Mucosa of rectum (tissue), 2 donors: ENCODE data around the gene RNF112.
A peak's percentile ranks its signal among the peaks of the same experiment; 100 is the strongest.

Experiments used
- H3K27ac ChIP-seq, 2 donors: one replicate each; pipeline ENCODE4 v1.7.0; 2013; ENCODE audit warnings: inconsistent platforms in 2 of 2, low read depth in 2 of 2, low read length in 2 of 2
- H3K27me3 ChIP-seq, 2 donors: one replicate each; pipeline ENCODE4 v1.7.0; 2013; ENCODE audit warnings: low read length in 2 of 2; ENCODE audit not compliant: control insufficient read depth in 2 of 2, insufficient read depth in 2 of 2
- H3K36me3 ChIP-seq, 2 donors: one replicate each; pipeline ENCODE4 v1.7.0; 2013; ENCODE audit warnings: low read length in 2 of 2; ENCODE audit not compliant: control insufficient read depth in 2 of 2, insufficient read depth in 2 of 2
- H3K4me1 ChIP-seq, 2 donors: one replicate each; pipeline ENCODE4 v1.7.0; 2013; ENCODE audit warnings: low read length in 2 of 2, mild to moderate bottlenecking in 1 of 2; ENCODE audit not compliant: control insufficient read depth in 2 of 2, insufficient read depth in 2 of 2
- H3K4me3 ChIP-seq, 2 donors: one replicate each; pipeline ENCODE4 v1.7.0; 2013; ENCODE audit warnings: low read length in 2 of 2
- H3K9ac ChIP-seq, 2 donors: one replicate each; pipeline ENCODE4 v1.7.0; 2013; ENCODE audit warnings: low read length in 2 of 2, low read depth in 1 of 2, mild to moderate bottlenecking in 1 of 2
- H3K9me3 ChIP-seq, 2 donors: one replicate each; pipeline ENCODE4 v1.7.0; 2013; ENCODE audit warnings: low read length in 2 of 2; ENCODE audit not compliant: control insufficient read depth in 2 of 2
- donor health status: healthy.
- donor health status: Normal muscosa, but diverticular disease.

The RNF112 gene

GRCh38 chr17:19365833-19366636, 45.0 kb upstream of the RNF112 start:
- no peak overlapping the region for H3K9ac ChIP-seq
- H3K4me1 ChIP-seq = peaks cover 17 to 28% of the 10 kb centered on the region in 2 donors
- no peaks in the 10 kb centered on the region for H3K9me3 ChIP-seq

GRCh38 chr17:19366637-19366972, 44.4 kb upstream of the RNF112 start:
- H3K4me3 ChIP-seq = no peak overlapping the region
- H3K27me3 ChIP-seq = no peaks in the 10 kb centered on the region
- H3K9ac ChIP-seq = no peak overlapping the region
- no peak overlapping the region for H3K27ac ChIP-seq
- no peaks in the 10 kb centered on the region for H3K36me3 ChIP-seq
- H3K9me3 ChIP-seq = no peaks in the 10 kb centered on the region
- H3K4me1 ChIP-seq = peaks cover 17 to 28% of the 10 kb centered on the region in 2 donors

More at GRCh38 chr17:19365833-19366636, 45.0 kb upstream of the RNF112 start:
- no peak overlapping the region for H3K4me3 ChIP-seq
- H3K36me3 ChIP-seq = no peaks in the 10 kb centered on the region
- no peak overlapping the region for H3K27ac ChIP-seq
- no peaks in the 10 kb centered on the region for H3K27me3 ChIP-seq

- Histone ChIP-seq H3K4me1 (peaks cover 11 to 18% of the 10 kb centered on the region in 2 donors), H3K36me3 (no peaks in the 10 kb centered on the region), H3K9me3 (no peaks in the 10 kb centered on the region), H3K4me3 (no peak overlapping the region), H3K27me3 (no peaks in the 10 kb centered on the region), H3K27ac (no peak overlapping the region), H3K9ac (no peak overlapping the region)
Observed at GRCh38 chr17:19368229-19368628, 42.8 kb upstream of the RNF112 start.

GRCh38 chr17:19369107-19369778, 41.8 kb upstream of the RNF112 start:
- Histone ChIP-seq H3K9ac (no peak overlapping the region), H3K36me3 (no peaks in the 10 kb centered on the region), H3K9me3 (no peaks in the 10 kb centered on the region), H3K4me3 (no peak overlapping the region), H3K4me1 (peaks cover 11 to 17% of the 10 kb centered on the region in 2 donors), H3K27ac (peak overlapping the region; percentile 55 to 58), H3K27me3 (no peaks in the 10 kb centered on the region)

- H3K4me3 ChIP-seq = no peak overlapping the region
- peaks cover 11 to 17% of the 10 kb centered on the region in 2 donors for H3K4me1 ChIP-seq
- H3K9me3 ChIP-seq = no peaks in the 10 kb centered on the region
- H3K27ac ChIP-seq = peak overlapping the region; percentile 16 to 56
- no peaks in the 10 kb centered on the region for H3K36me3 ChIP-seq
- no peaks in the 10 kb centered on the region for H3K27me3 ChIP-seq
- H3K9ac ChIP-seq = no peak overlapping the region
Observed at GRCh38 chr17:19369846-19370492, 41.1 kb upstream of the RNF112 start.

- Histone ChIP-seq H3K27ac (peak overlapping the region in 1 of 2 donors; percentile 56), H3K9ac (no peak overlapping the region), H3K36me3 (no peaks in the 10 kb centered on the region), H3K9me3 (no peaks in the 10 kb centered on the region), H3K4me3 (no peak overlapping the region), H3K4me1 (peaks cover 11 to 17% of the 10 kb centered on the region in 2 donors), H3K27me3 (no peaks in the 10 kb centered on the region)
Observed at GRCh38 chr17:19370493-19370960, 40.5 kb upstream of the RNF112 start.

GRCh38 chr17:19371259-19372010, 39.6 kb upstream of the RNF112 start:
- no peak overlapping the region for H3K4me3 ChIP-seq
- H3K27ac ChIP-seq = no peak overlapping the region
- H3K9me3 ChIP-seq = no peaks in the 10 kb centered on the region
- peaks cover 11 to 17% of the 10 kb centered on the region in 2 donors for H3K4me1 ChIP-seq
- no peaks in the 10 kb centered on the region for H3K36me3 ChIP-seq
- H3K9ac ChIP-seq = no peak overlapping the region
- no peaks in the 10 kb centered on the region for H3K27me3 ChIP-seq

- H3K27me3 ChIP-seq = no peaks in the 10 kb centered on the region
- no peak overlapping the region for H3K4me3 ChIP-seq
- no peaks in the 10 kb centered on the region for H3K36me3 ChIP-seq
- H3K4me1 ChIP-seq = peaks cover 15 to 20% of the 10 kb centered on the region in 2 donors
- no peak overlapping the region for H3K27ac ChIP-seq
- H3K9ac ChIP-seq = no peak overlapping the region
- H3K9me3 ChIP-seq = no peaks in the 10 kb centered on the region
Observed at GRCh38 chr17:19372011-19372370, 39.0 kb upstream of the RNF112 start.

- no peaks in the 10 kb centered on the region for H3K9me3 ChIP-seq
Observed at GRCh38 chr17:19372439-19372838, 38.6 kb upstream of the RNF112 start.

More at GRCh38 chr17:19372439-19372838, 38.6 kb upstream of the RNF112 start:
- Histone ChIP-seq H3K9ac (no peak overlapping the region), H3K27ac (no peak overlapping the region), H3K27me3 (no peaks in the 10 kb centered on the region), H3K36me3 (no peaks in the 10 kb centered on the region), H3K4me1 (peaks cover 19 to 23% of the 10 kb centered on the region in 2 donors), H3K4me3 (no peak overlapping the region)
